ENCODE data around the gene GCG. TPM values are rescaled to one million over a fixed set of nuclear protein-coding genes. Genes with fewer than 3 reads are reported as not detected.

The GCG gene
- total and polyA plus RNA-seq, 2 donors (not counting 1 experiment from before 2014, with no cell fraction given) = not detected

- no peak for ATAC-seq (ENCODE audit: low read depth)
- no peak overlapping the region for H3K4me3 Mint-ChIP-seq
- H3K27me3 ChIP-seq (replicated peaks in 1 of 4; ENCODE audit: control extremely low read depth in 1 of 4, control insufficient read depth in 3 of 4, insufficient read depth in 4 of 4, low read length in 3 of 4) = no peaks in the 10 kb centered on the region
- peak overlapping the region; percentile 7 for H3K4me2 ChIP-seq (replicated peaks; ENCODE audit: low read depth, low read length, poor library complexity, severe bottlenecking)
- H2AFZ ChIP-seq (ENCODE audit: insufficient read depth, low read depth, low read length, poor library complexity, severe bottlenecking) = no peak overlapping the region
- no peak for DNase-seq
- 0% methylated on average over 1 of the region's 2 CpGs for WGBS (ENCODE audit: insufficient coverage)
- no peaks in the 10 kb centered on the region for H4K20me1 ChIP-seq (ENCODE audit: control insufficient read depth, insufficient read depth, low read length, poor library complexity, severe bottlenecking)
- intact Hi-C loops (cut with micrococcal nuclease) = no loop called here
- peaks cover 21% of the 10 kb centered on the region for H3K4me1 Mint-ChIP-seq
- H3K9me3 Mint-ChIP-seq (ENCODE audit: insufficient read depth) = no peaks in the 10 kb centered on the region
- H3K27ac ChIP-seq (ENCODE audit: low read length in 2 of 2) = no peak overlapping the region
- no peak overlapping the region for H3K4me3 ChIP-seq (ENCODE audit: control extremely low read depth in 1 of 5, extremely low read depth in 1 of 5, insufficient read depth in 1 of 5, low read depth in 2 of 5, low read length in 4 of 5)
- H3K9ac ChIP-seq (ENCODE audit: low read length) = no peak overlapping the region
- POLR2A ChIA-PET = no interaction called here
- H3K27ac Mint-ChIP-seq = peak overlapping the region; percentile 21
- no peaks in the 10 kb centered on the region for H3K36me3 ChIP-seq (replicated peaks in 1 of 2; ENCODE audit: control extremely low read depth in 1 of 2, control insufficient read depth in 1 of 2, extremely low read depth in 1 of 2, insufficient read depth in 2 of 2, low read length in 1 of 2)
- no peaks in the 10 kb centered on the region for H3K27me3 Mint-ChIP-seq
- no peaks in the 10 kb centered on the region for H3K79me2 ChIP-seq (ENCODE audit: control insufficient read depth, insufficient read depth, low read length)
- H3K9me3 ChIP-seq (ENCODE audit: control extremely low read depth in 1 of 3, control insufficient read depth in 2 of 3, insufficient read depth in 1 of 3, low read length in 2 of 3) = no peaks in the 10 kb centered on the region
- peaks cover 13 to 15% of the 10 kb centered on the region in 2 donors for H3K4me1 ChIP-seq (ENCODE audit: control insufficient read depth in 2 of 2, insufficient read depth in 2 of 2, low read length in 2 of 2)
- CTCF ChIA-PET = interaction anchor here (0.6 to 2.8 kb wide), 5 partner anchors 10 to 1646 kb away, joined by 3 to 20 read pairs (median 4); no protein-coding TSS in a partner anchor
- no peak for TF ChIP-seq EZH2 (IDR thresholded peaks at IDR 0.05; ENCODE audit: borderline replicate concordance, insufficient read depth, low read depth, low read length, poor library complexity, severe bottlenecking)
- TF ChIP-seq, protein P1, sequence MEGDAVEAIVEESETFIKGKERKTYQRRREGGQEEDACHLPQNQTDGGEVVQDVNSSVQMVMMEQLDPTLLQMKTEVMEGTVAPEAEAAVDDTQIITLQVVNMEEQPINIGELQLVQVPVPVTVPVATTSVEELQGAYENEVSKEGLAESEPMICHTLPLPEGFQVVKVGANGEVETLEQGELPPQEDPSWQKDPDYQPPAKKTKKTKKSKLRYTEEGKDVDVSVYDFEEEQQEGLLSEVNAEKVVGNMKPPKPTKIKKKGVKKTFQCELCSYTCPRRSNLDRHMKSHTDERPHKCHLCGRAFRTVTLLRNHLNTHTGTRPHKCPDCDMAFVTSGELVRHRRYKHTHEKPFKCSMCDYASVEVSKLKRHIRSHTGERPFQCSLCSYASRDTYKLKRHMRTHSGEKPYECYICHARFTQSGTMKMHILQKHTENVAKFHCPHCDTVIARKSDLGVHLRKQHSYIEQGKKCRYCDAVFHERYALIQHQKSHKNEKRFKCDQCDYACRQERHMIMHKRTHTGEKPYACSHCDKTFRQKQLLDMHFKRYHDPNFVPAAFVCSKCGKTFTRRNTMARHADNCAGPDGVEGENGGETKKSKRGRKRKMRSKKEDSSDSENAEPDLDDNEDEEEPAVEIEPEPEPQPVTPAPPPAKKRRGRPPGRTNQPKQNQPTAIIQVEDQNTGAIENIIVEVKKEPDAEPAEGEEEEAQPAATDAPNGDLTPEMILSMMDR (IDR thresholded peaks at IDR 0.05) = no peak
Measured at GRCh38 chr2:162126527-162126926, 25.5 kb downstream of the GCG start.

DNA sequence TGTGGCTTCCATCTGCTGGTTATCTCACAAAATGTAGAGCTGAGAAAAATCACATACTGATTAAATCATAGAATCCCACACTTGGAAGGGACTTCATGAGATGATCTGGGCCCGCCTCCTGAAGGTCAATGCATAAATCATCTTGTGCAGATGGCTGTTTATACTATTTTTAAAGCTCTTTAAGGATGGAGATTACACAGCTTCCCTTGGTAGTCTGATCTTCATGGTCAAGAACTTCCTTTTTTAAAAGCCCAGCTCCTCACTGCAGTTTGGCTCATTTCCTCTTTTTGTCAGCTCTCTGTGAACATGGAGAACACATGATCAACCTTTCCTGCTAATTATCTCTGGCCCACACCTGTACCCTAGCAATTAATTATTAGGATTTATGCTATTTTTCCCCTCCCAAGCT, 25.9 kb downstream of the GCG start:
- intact Hi-C loops (cut with micrococcal nuclease) = no loop called here
- H3K27me3 Mint-ChIP-seq = no peaks in the 10 kb centered on the region
- H3K4me2 ChIP-seq (replicated peaks; ENCODE audit: low read depth, low read length, poor library complexity, severe bottlenecking) = peak overlapping the region; percentile 7

More for the DNA sequence above, 25.9 kb downstream of the GCG start:
- no CpG with 5 or more reads among the region's 1 CpG for WGBS (ENCODE audit: insufficient coverage)
- H3K79me2 ChIP-seq (ENCODE audit: control insufficient read depth, insufficient read depth, low read length) = no peaks in the 10 kb centered on the region
- H3K27ac Mint-ChIP-seq = peak overlapping the region; percentile 57
- peak; percentile 63 for DNase-seq
- H3K9ac ChIP-seq (ENCODE audit: low read length) = no peak overlapping the region
- ChIA-PET CTCF (interaction anchor here (0.6 to 2.8 kb wide), 7 partner anchors 9 to 1645 kb away, joined by 3 to 20 read pairs (median 5); no protein-coding TSS in a partner anchor), POLR2A (no interaction called here)
- H4K20me1 ChIP-seq (ENCODE audit: control insufficient read depth, insufficient read depth, low read length, poor library complexity, severe bottlenecking) = no peaks in the 10 kb centered on the region
- no peaks in the 10 kb centered on the region for H3K27me3 ChIP-seq (replicated peaks in 1 of 4; ENCODE audit: control extremely low read depth in 1 of 4, control insufficient read depth in 3 of 4, insufficient read depth in 4 of 4, low read length in 3 of 4)
- H3K9me3 ChIP-seq (ENCODE audit: control extremely low read depth in 1 of 3, control insufficient read depth in 2 of 3, insufficient read depth in 1 of 3, low read length in 2 of 3) = no peaks in the 10 kb centered on the region
- peaks cover 21% of the 10 kb centered on the region for H3K4me1 Mint-ChIP-seq
- H3K27ac ChIP-seq (ENCODE audit: low read length in 2 of 2) = peak overlapping the region in 1 of 2 donors; percentile 27
- TF ChIP-seq, protein P1 (IDR thresholded peaks at IDR 0.05) = no peak
- no peak for TF ChIP-seq EZH2 (IDR thresholded peaks at IDR 0.05; ENCODE audit: borderline replicate concordance, insufficient read depth, low read depth, low read length, poor library complexity, severe bottlenecking)
- H3K9me3 Mint-ChIP-seq (ENCODE audit: insufficient read depth) = no peaks in the 10 kb centered on the region
- no peak overlapping the region for H3K4me3 Mint-ChIP-seq
- H3K36me3 ChIP-seq (replicated peaks in 1 of 2; ENCODE audit: control extremely low read depth in 1 of 2, control insufficient read depth in 1 of 2, extremely low read depth in 1 of 2, insufficient read depth in 2 of 2, low read length in 1 of 2) = no peaks in the 10 kb centered on the region
- peak; percentile 88 for ATAC-seq (ENCODE audit: low read depth)
- H3K4me3 ChIP-seq (ENCODE audit: control extremely low read depth in 1 of 5, extremely low read depth in 1 of 5, insufficient read depth in 1 of 5, low read depth in 2 of 5, low read length in 4 of 5) = no peak overlapping the region
- no peak overlapping the region for H2AFZ ChIP-seq (ENCODE audit: insufficient read depth, low read depth, low read length, poor library complexity, severe bottlenecking)
- peaks cover 13 to 15% of the 10 kb centered on the region in 2 donors for H3K4me1 ChIP-seq (ENCODE audit: control insufficient read depth in 2 of 2, insufficient read depth in 2 of 2, low read length in 2 of 2)

Data from B cell (primary cell).